CD8-positive, alpha-beta memory T cell (primary cell): ENCODE measurements around the gene SOX8. TPM values are rescaled to one million over a fixed set of nuclear protein-coding genes. Genes with fewer than 3 reads are reported as not detected.

Experiments
- CTCF ChIA-PET: fragments of 350-600 bp; sonication (Branson Sonifier 250); formaldehyde crosslinking; loops from one replicate; lab custom pipeline; 2021; ENCODE audit warnings: antibody characterized with exemption; lab: Charles Lee
- POLR2A ChIA-PET: fragments of 350-600 bp; sonication (Branson Sonifier 250); formaldehyde crosslinking; loops from one replicate; lab custom pipeline; 2021; ENCODE audit warnings: antibody characterized with exemption; lab: Charles Lee
- DNase-seq, 5 donors: peaks; one replicate each; pipeline versions ENCODE4 v3.0.0 to v3.0.0-alpha.2; 2020 to 2022; ENCODE audit warnings: mixed read lengths in 1 of 5
- H3K27ac ChIP-seq: one replicate; pipeline ENCODE4 v1.7.0; 2013; ENCODE audit warnings: low read depth, mild to moderate bottlenecking, low read length, moderate library complexity
- H3K27me3 ChIP-seq: 2 replicates; pipeline ENCODE4 v1.7.0; 2013; ENCODE audit warnings: low read length, mild to moderate bottlenecking; ENCODE audit not compliant: insufficient read depth, poor library complexity, severe bottlenecking
- H3K36me3 ChIP-seq: 2 replicates; pipeline ENCODE4 v1.7.0; 2013; ENCODE audit warnings: mild to moderate bottlenecking, low read length, moderate library complexity; ENCODE audit not compliant: insufficient read depth
- H3K4me1 ChIP-seq: 2 replicates; pipeline ENCODE4 v1.7.0; 2013; ENCODE audit warnings: mild to moderate bottlenecking, low read length, moderate library complexity; ENCODE audit not compliant: insufficient read depth
- H3K4me3 ChIP-seq: 2 replicates; pipeline ENCODE4 v1.7.0; 2013; ENCODE audit warnings: mild to moderate bottlenecking, low read length
- H3K9me3 ChIP-seq: 2 replicates; pipeline ENCODE4 v1.7.0; 2013; ENCODE audit warnings: mild to moderate bottlenecking, low read length
- H3K27ac Mint-ChIP-seq, 8 donors: one replicate each; pipeline ENCODE4 v1.8.0; 2020 to 2021; ENCODE audit warnings: mixed read lengths in 8 of 8, mild to moderate bottlenecking in 6 of 8, inconsistent platforms in 3 of 8, moderate library complexity in 3 of 8
- H3K27me3 Mint-ChIP-seq, 2 donors: one replicate each; pipeline ENCODE4 v1.8.0; 2020 to 2021; ENCODE audit warnings: mixed read lengths in 2 of 2, mild to moderate bottlenecking in 1 of 2, moderate library complexity in 1 of 2
- H3K36me3 Mint-ChIP-seq, 3 donors: one replicate each; pipeline ENCODE4 v1.8.0; 2020 to 2021; ENCODE audit warnings: mixed read lengths in 3 of 3, inconsistent platforms in 1 of 3, mild to moderate bottlenecking in 1 of 3
- H3K4me1 Mint-ChIP-seq, 3 donors: one replicate each; pipeline ENCODE4 v1.8.0; 2020 to 2021; ENCODE audit warnings: mixed read lengths in 3 of 3, inconsistent platforms in 1 of 3, mild to moderate bottlenecking in 1 of 3
- H3K4me3 Mint-ChIP-seq, 7 donors: one replicate each; pipeline ENCODE4 v1.8.0; 2020 to 2021; ENCODE audit warnings: mixed read lengths in 7 of 7, mild to moderate bottlenecking in 6 of 7, moderate library complexity in 4 of 7, inconsistent platforms in 2 of 7
- H3K9me3 Mint-ChIP-seq, 5 donors: one replicate each; pipeline ENCODE4 v1.8.0; 2020 to 2022; ENCODE audit warnings: mixed read lengths in 5 of 5, mild to moderate bottlenecking in 3 of 5, moderate library complexity in 2 of 5, inconsistent platforms in 1 of 5
- polyA plus RNA-seq: library from polyadenylated mRNA; unstranded; fragments of 300-500 nt; fragmentation: Illumina TruSeq; gene quantifications from one replicate; pipeline ENCODE4 v1.2.3, GENCODE V29; 2021
- total RNA-seq, 2 experiments: library from RNA; stranded (reverse); gene quantifications; one replicate each; pipeline ENCODE4 v1.2.3, GENCODE V29; 2021

Gene SOX8
- total and polyA plus RNA-seq, 3 experiments from 2014 or later: 0.39 to 0.62 (median 0.39) TPM

DNA sequence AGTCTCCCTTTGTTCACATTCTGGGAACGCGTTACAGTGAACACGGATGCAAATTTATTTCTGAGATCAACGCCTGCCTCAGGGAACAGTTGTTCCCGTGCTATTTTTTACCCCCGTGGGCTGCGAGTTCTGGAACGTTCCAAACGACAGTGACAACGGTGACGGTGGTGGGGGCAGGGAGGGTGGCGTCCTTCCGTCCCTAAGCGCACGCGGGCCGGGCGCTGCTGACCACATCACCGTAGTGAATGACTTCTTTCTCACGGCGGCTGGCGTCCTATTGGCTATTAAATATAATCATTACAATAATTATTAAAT, 45.9 kb downstream of the SOX8 start:
- H3K4me1 ChIP-seq: no peaks in the 10 kb centered on the region
- H3K36me3 ChIP-seq: no peaks in the 10 kb centered on the region
- Mint-ChIP-seq H3K9me3 (no peaks in the 10 kb centered on the region), H3K27ac (no peak overlapping the region), H3K36me3 (no peaks in the 10 kb centered on the region), H3K4me3 (no peak overlapping the region), H3K27me3 (peaks cover 4 to 8% of the 10 kb centered on the region in 2 donors), H3K4me1 (peaks cover 0 to 3% (median 0%) of the 10 kb centered on the region in 3 donors)
- H3K4me3 ChIP-seq: no peak overlapping the region
- CTCF ChIA-PET: no interaction called here
- POLR2A ChIA-PET: no interaction called here
- no peak overlapping the region for H3K27ac ChIP-seq
- no peaks in the 10 kb centered on the region for H3K27me3 ChIP-seq
- no peaks in the 10 kb centered on the region for H3K9me3 ChIP-seq
- no peak for DNase-seq

DNA sequence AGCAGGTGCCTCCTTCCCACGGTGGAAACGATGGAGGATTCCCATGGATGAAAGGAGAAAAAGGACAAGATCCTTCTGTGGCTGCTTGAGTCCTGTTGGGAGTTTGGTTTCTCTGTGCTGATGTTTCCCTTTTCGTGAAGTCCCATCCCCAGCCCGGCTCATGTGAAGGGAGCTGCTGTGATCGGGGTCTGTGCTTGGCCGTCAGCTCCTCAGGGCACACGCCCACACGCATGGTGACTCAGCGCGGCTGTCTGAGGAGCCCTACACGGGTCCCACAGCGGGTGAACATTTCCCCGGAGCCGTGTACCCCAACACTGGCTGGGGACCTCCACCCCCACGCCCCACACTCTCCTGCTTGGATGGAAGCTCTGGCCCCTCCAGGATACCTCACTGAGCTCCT, 46.5 kb downstream of the SOX8 start:
- H3K4me1 ChIP-seq: no peaks in the 10 kb centered on the region
- no peak for DNase-seq
- Mint-ChIP-seq H3K4me3 (no peak overlapping the region), H3K9me3 (no peaks in the 10 kb centered on the region), H3K27me3 (peaks cover 4 to 8% of the 10 kb centered on the region in 2 donors), H3K36me3 (no peaks in the 10 kb centered on the region), H3K4me1 (peaks cover 0 to 3% (median 0%) of the 10 kb centered on the region in 3 donors), H3K27ac (no peak overlapping the region)
- H3K9me3 ChIP-seq: no peaks in the 10 kb centered on the region
- H3K27me3 ChIP-seq: no peaks in the 10 kb centered on the region
- H3K27ac ChIP-seq: no peak overlapping the region
- POLR2A ChIA-PET: no interaction called here
- no peak overlapping the region for H3K4me3 ChIP-seq
- CTCF ChIA-PET: no interaction called here
- no peaks in the 10 kb centered on the region for H3K36me3 ChIP-seq

DNA sequence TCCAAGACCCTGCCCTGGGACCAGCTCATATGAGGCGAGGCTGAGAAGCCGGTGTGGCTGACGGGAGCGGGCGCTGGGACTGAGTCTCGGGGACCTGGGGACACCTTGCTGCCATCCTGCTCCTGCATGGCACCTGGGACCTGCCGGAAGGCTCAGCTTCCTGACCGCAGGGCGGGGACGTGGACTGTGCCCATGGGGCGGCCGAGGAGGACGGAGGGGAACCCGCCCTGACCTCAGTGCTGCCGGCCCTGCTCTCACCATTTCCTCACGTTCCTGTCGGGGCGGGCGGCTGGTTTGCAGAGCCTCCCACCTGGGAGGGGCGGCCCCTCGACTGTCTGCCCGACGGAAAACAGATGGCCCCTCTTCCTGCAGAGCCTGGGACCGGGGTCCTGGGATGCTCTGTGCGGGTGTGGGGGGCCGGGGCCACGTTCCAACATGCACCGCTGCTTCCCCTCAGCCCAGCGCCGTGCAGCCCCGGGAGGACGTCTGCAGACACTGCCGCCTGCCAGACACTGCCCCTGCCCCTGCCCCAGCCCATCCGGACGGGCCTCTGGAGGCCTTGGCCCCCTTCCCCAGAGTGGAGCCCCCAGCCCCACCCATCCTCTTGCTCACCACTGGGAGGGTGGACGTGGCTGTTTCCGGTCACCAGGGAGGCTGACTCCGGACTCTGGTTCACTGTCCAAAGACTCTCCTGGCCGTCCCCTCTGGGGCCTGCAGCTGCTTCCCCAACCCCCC, 47.1 kb downstream of the SOX8 start:
- Mint-ChIP-seq H3K4me1 (peaks cover 0 to 3% (median 0%) of the 10 kb centered on the region in 3 donors), H3K27ac (no peak overlapping the region), H3K4me3 (no peak overlapping the region), H3K9me3 (no peaks in the 10 kb centered on the region), H3K36me3 (no peaks in the 10 kb centered on the region), H3K27me3 (peaks cover 4 to 8% of the 10 kb centered on the region in 2 donors)
- Histone ChIP-seq H3K4me3 (no peak overlapping the region), H3K9me3 (no peaks in the 10 kb centered on the region), H3K4me1 (no peaks in the 10 kb centered on the region), H3K27ac (no peak overlapping the region), H3K36me3 (no peaks in the 10 kb centered on the region), H3K27me3 (no peaks in the 10 kb centered on the region)
- CTCF ChIA-PET: no interaction called here
- no peak for DNase-seq
- POLR2A ChIA-PET: no interaction called here

DNA sequence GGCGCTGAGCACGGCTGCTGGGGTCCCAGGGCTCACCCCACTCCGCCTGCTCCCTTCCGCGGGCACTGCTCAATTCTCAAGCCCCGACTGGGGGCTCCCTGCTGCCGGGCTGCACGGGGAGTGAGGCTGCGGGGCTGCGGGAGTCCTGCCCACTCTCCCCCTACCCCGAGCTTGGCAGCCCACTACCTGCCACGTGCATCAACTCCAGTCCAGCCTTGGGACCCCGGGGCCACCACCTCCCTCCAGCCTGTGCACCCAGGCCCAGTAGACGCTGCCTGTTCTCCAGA, 47.6 kb downstream of the SOX8 start:
- no peaks in the 10 kb centered on the region for H3K9me3 Mint-ChIP-seq
- no peaks in the 10 kb centered on the region for H3K36me3 Mint-ChIP-seq
- H3K27me3 Mint-ChIP-seq: peaks cover 4 to 8% of the 10 kb centered on the region in 2 donors
- Histone ChIP-seq H3K36me3 (no peaks in the 10 kb centered on the region), H3K4me1 (no peaks in the 10 kb centered on the region), H3K4me3 (no peak overlapping the region), H3K27ac (no peak overlapping the region), H3K9me3 (no peaks in the 10 kb centered on the region), H3K27me3 (no peaks in the 10 kb centered on the region)
- peaks cover 0 to 3% (median 0%) of the 10 kb centered on the region in 3 donors for H3K4me1 Mint-ChIP-seq
- ChIA-PET POLR2A (no interaction called here), CTCF (no interaction called here)
- DNase-seq: no peak
- no peak overlapping the region for H3K27ac Mint-ChIP-seq
- no peak overlapping the region for H3K4me3 Mint-ChIP-seq

DNA sequence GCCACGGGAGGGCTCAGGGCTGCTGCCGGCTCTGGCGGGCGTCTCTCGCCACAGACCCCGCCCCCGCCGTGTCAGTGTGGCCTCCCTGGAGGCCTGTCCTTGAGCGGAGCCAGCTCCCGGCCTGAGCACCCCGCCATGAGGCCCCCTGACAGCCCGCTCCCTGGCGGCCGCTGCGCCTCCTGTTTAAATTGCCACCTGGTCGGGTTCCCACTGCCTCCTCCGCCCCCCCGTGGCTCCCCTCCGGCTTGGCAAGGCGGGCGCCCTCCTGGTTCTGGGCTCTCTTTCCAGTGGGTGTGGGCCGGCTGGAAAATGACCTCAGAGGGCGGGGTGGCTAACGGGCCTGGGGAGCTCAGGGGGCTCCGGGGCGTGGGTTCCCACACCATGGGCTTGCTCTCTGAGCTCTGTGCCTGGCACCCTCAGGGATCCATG, 48.9 kb downstream of the SOX8 start:
- Mint-ChIP-seq H3K27ac (no peak overlapping the region), H3K27me3 (peaks cover 6 to 8% of the 10 kb centered on the region in 2 donors), H3K9me3 (no peaks in the 10 kb centered on the region), H3K36me3 (no peaks in the 10 kb centered on the region), H3K4me1 (peaks cover 0 to 3% (median 0%) of the 10 kb centered on the region in 3 donors), H3K4me3 (no peak overlapping the region)
- Histone ChIP-seq H3K27ac (no peak overlapping the region), H3K4me1 (no peaks in the 10 kb centered on the region), H3K27me3 (no peaks in the 10 kb centered on the region), H3K4me3 (no peak overlapping the region), H3K9me3 (no peaks in the 10 kb centered on the region), H3K36me3 (no peaks in the 10 kb centered on the region)
- ChIA-PET CTCF (no interaction called here), POLR2A (no interaction called here)
- no peak for DNase-seq

DNA sequence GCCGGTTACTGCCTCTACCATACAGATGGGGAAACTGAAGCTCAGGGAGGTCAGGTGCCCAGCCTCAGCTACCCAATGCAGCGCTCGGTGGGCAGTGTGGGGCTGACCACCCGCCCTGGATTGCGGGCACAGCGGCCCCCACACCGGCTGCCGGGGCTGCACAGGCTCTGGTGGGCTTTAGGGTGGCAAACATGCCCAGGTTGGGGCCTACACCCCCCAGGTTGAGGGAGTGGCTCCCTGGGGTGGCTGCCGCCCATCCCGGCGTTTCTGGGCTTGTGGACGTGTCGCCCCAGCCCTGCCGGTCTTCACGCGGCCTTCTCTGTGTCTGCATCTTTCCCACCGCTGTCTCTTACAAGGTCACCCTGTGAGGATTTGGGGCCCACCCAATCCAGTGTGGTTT, 50.1 kb downstream of the SOX8 start:
- Mint-ChIP-seq H3K4me3 (no peak overlapping the region), H3K4me1 (peaks cover 0 to 3% (median 0%) of the 10 kb centered on the region in 3 donors)
- POLR2A ChIA-PET: no interaction called here

DNA sequence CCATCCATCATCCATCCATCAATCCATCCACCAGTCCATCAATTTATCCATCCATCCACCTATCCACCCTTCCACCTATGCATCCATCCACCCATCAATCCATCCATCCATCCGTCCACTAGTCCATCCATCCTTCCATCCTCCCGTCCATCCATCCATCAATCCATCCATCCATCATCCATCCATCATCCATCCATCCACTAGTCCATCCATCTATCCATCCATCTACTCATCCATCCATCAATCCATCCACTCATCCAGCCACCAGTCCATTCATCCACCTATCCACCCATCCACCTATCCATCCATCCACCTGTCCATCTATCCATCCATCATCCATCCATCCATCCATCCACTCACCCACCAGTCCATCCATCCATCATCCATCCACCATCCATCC, 51.0 kb downstream of the SOX8 start:
- H3K4me3 Mint-ChIP-seq: no peak overlapping the region

More for the DNA sequence above, 50.1 kb downstream of the SOX8 start:
- Histone ChIP-seq H3K9me3 (no peaks in the 10 kb centered on the region), H3K27ac (no peak overlapping the region), H3K4me3 (no peak overlapping the region), H3K27me3 (no peaks in the 10 kb centered on the region), H3K36me3 (no peaks in the 10 kb centered on the region), H3K4me1 (no peaks in the 10 kb centered on the region)
- Mint-ChIP-seq H3K27me3 (peaks cover 6 to 8% of the 10 kb centered on the region in 2 donors), H3K36me3 (no peaks in the 10 kb centered on the region), H3K27ac (no peak overlapping the region), H3K9me3 (no peaks in the 10 kb centered on the region)
- CTCF ChIA-PET: no interaction called here
- no peak for DNase-seq

DNA sequence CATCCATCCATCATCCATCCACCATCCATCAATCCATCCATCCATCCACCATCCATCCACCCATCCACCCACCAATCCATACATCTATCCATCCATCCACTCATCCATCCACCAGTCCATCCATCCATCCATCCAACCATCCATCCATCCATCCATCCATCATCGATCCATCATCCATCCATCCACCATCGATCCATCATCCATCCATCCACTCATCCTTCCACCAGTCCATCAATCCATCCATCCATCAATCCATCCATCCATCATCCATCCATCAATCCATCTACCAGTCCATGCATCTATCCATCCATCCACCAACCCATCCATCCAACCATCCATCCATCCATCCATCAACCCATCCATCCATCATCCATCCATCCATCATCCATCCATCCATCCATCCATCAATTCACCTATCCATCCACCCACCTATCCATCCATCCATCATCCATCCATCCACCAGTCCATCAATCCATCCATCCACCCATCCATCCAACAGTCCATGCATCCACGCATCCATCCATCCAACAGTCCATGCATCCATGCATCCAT, 51.6 kb downstream of the SOX8 start:
- Histone ChIP-seq H3K27ac (no peak overlapping the region), H3K27me3 (no peaks in the 10 kb centered on the region), H3K4me1 (no peaks in the 10 kb centered on the region), H3K36me3 (no peaks in the 10 kb centered on the region), H3K4me3 (no peak overlapping the region), H3K9me3 (no peaks in the 10 kb centered on the region)
- H3K27me3 Mint-ChIP-seq: peaks cover 3 to 8% of the 10 kb centered on the region in 2 donors
- H3K4me1 Mint-ChIP-seq: peaks cover 0 to 3% (median 0%) of the 10 kb centered on the region in 3 donors
- no peaks in the 10 kb centered on the region for H3K9me3 Mint-ChIP-seq
- no peaks in the 10 kb centered on the region for H3K36me3 Mint-ChIP-seq
- CTCF ChIA-PET: no interaction called here
- no peak overlapping the region for H3K4me3 Mint-ChIP-seq
- no peak for DNase-seq
- POLR2A ChIA-PET: no interaction called here
- no peak overlapping the region for H3K27ac Mint-ChIP-seq

More for the DNA sequence above, 51.0 kb downstream of the SOX8 start:
- Mint-ChIP-seq H3K9me3 (no peaks in the 10 kb centered on the region), H3K27ac (no peak overlapping the region), H3K27me3 (peaks cover 3 to 8% of the 10 kb centered on the region in 2 donors), H3K36me3 (no peaks in the 10 kb centered on the region), H3K4me1 (peaks cover 0 to 3% (median 0%) of the 10 kb centered on the region in 3 donors)
- Histone ChIP-seq H3K36me3 (no peaks in the 10 kb centered on the region), H3K9me3 (no peaks in the 10 kb centered on the region), H3K4me1 (no peaks in the 10 kb centered on the region), H3K27me3 (no peaks in the 10 kb centered on the region), H3K27ac (no peak overlapping the region), H3K4me3 (no peak overlapping the region)
- POLR2A ChIA-PET: no interaction called here
- no peak for DNase-seq
- CTCF ChIA-PET: no interaction called here
